ENCODE results near the gene GPBAR1. TPM values are rescaled to one million over a fixed set of nuclear protein-coding genes. Genes with fewer than 3 reads are reported as not detected.

The GPBAR1 gene
- total and polyA plus RNA-seq, 9 of the 15 experiments (the other 6 are each of a cell fraction or from before 2014, with no cell fraction given) = not detected

DNA sequence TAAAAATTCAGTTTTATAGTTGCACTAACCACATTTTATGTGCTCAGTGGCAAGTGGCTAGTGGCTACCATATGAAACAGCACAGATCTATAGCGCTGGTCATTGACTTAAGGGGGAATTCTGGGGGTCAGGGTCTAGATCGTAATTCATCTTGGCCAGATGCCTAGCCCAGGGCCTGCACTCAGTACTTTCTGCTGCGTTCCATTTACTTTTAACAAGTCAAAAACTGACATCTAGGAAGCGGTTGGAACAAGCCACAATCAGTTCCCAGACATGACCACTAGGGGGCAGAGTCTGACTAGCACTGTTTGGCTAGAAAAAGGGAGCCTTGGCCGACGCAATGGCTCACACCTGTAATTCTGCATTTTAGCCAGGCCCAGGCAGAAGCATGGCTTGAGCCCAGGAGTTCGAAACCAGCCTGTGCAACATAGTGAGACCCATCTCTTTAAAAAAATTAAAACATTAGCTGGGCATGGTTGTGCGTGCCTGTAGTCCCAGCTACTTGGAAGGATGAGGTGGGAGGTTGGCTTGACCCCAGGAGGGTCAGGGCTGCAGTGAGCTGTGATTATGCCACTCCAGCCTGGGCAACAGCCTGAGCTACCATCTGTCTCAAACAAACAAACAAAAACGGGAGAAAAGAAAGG, 40.5 kb downstream of the GPBAR1 start (continued):
- TF ChIP-seq, protein P1, sequence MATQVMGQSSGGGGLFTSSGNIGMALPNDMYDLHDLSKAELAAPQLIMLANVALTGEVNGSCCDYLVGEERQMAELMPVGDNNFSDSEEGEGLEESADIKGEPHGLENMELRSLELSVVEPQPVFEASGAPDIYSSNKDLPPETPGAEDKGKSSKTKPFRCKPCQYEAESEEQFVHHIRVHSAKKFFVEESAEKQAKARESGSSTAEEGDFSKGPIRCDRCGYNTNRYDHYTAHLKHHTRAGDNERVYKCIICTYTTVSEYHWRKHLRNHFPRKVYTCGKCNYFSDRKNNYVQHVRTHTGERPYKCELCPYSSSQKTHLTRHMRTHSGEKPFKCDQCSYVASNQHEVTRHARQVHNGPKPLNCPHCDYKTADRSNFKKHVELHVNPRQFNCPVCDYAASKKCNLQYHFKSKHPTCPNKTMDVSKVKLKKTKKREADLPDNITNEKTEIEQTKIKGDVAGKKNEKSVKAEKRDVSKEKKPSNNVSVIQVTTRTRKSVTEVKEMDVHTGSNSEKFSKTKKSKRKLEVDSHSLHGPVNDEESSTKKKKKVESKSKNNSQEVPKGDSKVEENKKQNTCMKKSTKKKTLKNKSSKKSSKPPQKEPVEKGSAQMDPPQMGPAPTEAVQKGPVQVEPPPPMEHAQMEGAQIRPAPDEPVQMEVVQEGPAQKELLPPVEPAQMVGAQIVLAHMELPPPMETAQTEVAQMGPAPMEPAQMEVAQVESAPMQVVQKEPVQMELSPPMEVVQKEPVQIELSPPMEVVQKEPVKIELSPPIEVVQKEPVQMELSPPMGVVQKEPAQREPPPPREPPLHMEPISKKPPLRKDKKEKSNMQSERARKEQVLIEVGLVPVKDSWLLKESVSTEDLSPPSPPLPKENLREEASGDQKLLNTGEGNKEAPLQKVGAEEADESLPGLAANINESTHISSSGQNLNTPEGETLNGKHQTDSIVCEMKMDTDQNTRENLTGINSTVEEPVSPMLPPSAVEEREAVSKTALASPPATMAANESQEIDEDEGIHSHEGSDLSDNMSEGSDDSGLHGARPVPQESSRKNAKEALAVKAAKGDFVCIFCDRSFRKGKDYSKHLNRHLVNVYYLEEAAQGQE (IDR thresholded peaks at IDR 0.05; ENCODE audit: borderline replicate concordance) = peak; percentile 92
- TF ChIP-seq, protein P1 (CRISPR knock-in tag; IDR thresholded peaks at IDR 0.05; ENCODE audit: low read depth) = no peak
- TF ChIP-seq ARID2 (IDR thresholded peaks at IDR 0.05) (peak; percentile 56), NCOA4 (IDR thresholded peaks at IDR 0.05; ENCODE audit: partially characterized antibody) (no peak), HLTF (IDR thresholded peaks at IDR 0.05) (no peak), ATF1 (CRISPR knock-in tag; IDR thresholded peaks at IDR 0.05) (no peak), ATF1 (tag; IDR thresholded peaks at IDR 0.05) (0 out of 2 replicates have a peak, but pooled peaks have one; percentile 14), ESRRA (IDR thresholded peaks at IDR 0.05; ENCODE audit: borderline replicate concordance, low read depth) (0 out of 2 replicates have a peak, but pooled peaks have one; percentile 12), ZNF830 (CRISPR knock-in tag; IDR thresholded peaks at IDR 0.05) (no peak)
- TF ChIP-seq, protein P2, sequence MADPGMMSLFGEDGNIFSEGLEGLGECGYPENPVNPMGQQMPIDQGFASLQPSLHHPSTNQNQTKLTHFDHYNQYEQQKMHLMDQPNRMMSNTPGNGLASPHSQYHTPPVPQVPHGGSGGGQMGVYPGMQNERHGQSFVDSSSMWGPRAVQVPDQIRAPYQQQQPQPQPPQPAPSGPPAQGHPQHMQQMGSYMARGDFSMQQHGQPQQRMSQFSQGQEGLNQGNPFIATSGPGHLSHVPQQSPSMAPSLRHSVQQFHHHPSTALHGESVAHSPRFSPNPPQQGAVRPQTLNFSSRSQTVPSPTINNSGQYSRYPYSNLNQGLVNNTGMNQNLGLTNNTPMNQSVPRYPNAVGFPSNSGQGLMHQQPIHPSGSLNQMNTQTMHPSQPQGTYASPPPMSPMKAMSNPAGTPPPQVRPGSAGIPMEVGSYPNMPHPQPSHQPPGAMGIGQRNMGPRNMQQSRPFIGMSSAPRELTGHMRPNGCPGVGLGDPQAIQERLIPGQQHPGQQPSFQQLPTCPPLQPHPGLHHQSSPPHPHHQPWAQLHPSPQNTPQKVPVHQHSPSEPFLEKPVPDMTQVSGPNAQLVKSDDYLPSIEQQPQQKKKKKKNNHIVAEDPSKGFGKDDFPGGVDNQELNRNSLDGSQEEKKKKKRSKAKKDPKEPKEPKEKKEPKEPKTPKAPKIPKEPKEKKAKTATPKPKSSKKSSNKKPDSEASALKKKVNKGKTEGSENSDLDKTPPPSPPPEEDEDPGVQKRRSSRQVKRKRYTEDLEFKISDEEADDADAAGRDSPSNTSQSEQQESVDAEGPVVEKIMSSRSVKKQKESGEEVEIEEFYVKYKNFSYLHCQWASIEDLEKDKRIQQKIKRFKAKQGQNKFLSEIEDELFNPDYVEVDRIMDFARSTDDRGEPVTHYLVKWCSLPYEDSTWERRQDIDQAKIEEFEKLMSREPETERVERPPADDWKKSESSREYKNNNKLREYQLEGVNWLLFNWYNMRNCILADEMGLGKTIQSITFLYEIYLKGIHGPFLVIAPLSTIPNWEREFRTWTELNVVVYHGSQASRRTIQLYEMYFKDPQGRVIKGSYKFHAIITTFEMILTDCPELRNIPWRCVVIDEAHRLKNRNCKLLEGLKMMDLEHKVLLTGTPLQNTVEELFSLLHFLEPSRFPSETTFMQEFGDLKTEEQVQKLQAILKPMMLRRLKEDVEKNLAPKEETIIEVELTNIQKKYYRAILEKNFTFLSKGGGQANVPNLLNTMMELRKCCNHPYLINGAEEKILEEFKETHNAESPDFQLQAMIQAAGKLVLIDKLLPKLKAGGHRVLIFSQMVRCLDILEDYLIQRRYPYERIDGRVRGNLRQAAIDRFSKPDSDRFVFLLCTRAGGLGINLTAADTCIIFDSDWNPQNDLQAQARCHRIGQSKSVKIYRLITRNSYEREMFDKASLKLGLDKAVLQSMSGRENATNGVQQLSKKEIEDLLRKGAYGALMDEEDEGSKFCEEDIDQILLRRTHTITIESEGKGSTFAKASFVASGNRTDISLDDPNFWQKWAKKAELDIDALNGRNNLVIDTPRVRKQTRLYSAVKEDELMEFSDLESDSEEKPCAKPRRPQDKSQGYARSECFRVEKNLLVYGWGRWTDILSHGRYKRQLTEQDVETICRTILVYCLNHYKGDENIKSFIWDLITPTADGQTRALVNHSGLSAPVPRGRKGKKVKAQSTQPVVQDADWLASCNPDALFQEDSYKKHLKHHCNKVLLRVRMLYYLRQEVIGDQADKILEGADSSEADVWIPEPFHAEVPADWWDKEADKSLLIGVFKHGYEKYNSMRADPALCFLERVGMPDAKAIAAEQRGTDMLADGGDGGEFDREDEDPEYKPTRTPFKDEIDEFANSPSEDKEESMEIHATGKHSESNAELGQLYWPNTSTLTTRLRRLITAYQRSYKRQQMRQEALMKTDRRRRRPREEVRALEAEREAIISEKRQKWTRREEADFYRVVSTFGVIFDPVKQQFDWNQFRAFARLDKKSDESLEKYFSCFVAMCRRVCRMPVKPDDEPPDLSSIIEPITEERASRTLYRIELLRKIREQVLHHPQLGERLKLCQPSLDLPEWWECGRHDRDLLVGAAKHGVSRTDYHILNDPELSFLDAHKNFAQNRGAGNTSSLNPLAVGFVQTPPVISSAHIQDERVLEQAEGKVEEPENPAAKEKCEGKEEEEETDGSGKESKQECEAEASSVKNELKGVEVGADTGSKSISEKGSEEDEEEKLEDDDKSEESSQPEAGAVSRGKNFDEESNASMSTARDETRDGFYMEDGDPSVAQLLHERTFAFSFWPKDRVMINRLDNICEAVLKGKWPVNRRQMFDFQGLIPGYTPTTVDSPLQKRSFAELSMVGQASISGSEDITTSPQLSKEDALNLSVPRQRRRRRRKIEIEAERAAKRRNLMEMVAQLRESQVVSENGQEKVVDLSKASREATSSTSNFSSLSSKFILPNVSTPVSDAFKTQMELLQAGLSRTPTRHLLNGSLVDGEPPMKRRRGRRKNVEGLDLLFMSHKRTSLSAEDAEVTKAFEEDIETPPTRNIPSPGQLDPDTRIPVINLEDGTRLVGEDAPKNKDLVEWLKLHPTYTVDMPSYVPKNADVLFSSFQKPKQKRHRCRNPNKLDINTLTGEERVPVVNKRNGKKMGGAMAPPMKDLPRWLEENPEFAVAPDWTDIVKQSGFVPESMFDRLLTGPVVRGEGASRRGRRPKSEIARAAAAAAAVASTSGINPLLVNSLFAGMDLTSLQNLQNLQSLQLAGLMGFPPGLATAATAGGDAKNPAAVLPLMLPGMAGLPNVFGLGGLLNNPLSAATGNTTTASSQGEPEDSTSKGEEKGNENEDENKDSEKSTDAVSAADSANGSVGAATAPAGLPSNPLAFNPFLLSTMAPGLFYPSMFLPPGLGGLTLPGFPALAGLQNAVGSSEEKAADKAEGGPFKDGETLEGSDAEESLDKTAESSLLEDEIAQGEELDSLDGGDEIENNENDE (IDR thresholded peaks at IDR 0.05; ENCODE audit: low read depth, low read length) = no peak

All from K562 (cell line).